Stomach (tissue), 9 donors: ENCODE results near the gene INO80. TPM values are rescaled to one million over a fixed set of nuclear protein-coding genes. Genes with fewer than 3 reads are reported as not detected.
"Not testable (repeated sequence)": the region's sequence is repeated elsewhere in the genome, so short reads cannot be mapped to it uniquely, and the experiment has no call there.

Experiments used
- DNase-seq, 2 donors: peaks; one replicate each; pipeline versions ENCODE4 v3.0.0 to v3.0.0-alpha.2; 2013 to 2019
- H3K27ac ChIP-seq, 5 donors: fragments of 200-600 bp in 4 of 5; sonication (generic) in 4 of 5; one replicate each; pipeline ENCODE4 v1.5.1; 2013 to 2019; ENCODE audit warnings: mild to moderate bottlenecking in 1 of 5, moderate library complexity in 1 of 5
- H3K27me3 ChIP-seq, 3 donors: fragments of 200-600 bp; sonication (generic); one replicate each; pipeline ENCODE4 v1.5.1; 2017 to 2019; ENCODE audit warnings: mixed run types in 1 of 3
- H3K36me3 ChIP-seq, 4 donors: fragments of 200-600 bp; sonication (generic); 1 replicate in 3 of 4; 2 replicates in 1 of 4; pipeline ENCODE4 v1.5.1; 2016 to 2019
- H3K4me1 ChIP-seq, 4 donors: fragments of 200-600 bp; sonication (generic); one replicate each; pipeline ENCODE4 v1.5.1; 2016 to 2019
- H3K4me3 ChIP-seq, 4 donors: fragments of 200-600 bp; sonication (generic) in 3 of 4; one replicate each; pipeline ENCODE4 v1.5.1; 2016 to 2019; ENCODE audit warnings: mild to moderate bottlenecking in 1 of 4
- H3K9me3 ChIP-seq, 4 donors: fragments of 200-600 bp; sonication (generic); one replicate each; pipeline ENCODE4 v1.5.1; 2016 to 2019
- EP300 ChIP-seq: sonication (generic); formaldehyde crosslinking; IDR thresholded peaks from one replicate; pipeline ENCODE4 v1.6.1; 2017; ENCODE audit warnings: antibody characterized with exemption
- POLR2A ChIP-seq, 4 donors: fragments of 450-650 bp; IDR thresholded peaks; one replicate each; pipeline ENCODE4 v1.6.1; 2016; ENCODE audit warnings: antibody characterized with exemption in 4 of 4, control low read depth in 2 of 4, mild to moderate bottlenecking in 1 of 4, moderate library complexity in 1 of 4
- POLR2AphosphoS5 ChIP-seq, 3 donors: sonication (generic); formaldehyde crosslinking; IDR thresholded peaks; one replicate each; pipeline ENCODE4 v1.6.1; 2016; ENCODE audit warnings: antibody characterized with exemption in 3 of 3
- WGBS, 5 donors: extraction: QIAGEN DNeasy Blood & Tissue Kit in 3 of 5; methylation state at CpG; one replicate each; pipeline versions ENCODE4 v1.1.5 to v1.1.7; 2013 to 2018; 5-methylcytosine and 5-hydroxymethylcytosine counted together
- intact Hi-C: fragments of 100-400 bp; cut with DNase I; formaldehyde crosslinking; loops from one replicate; pipeline ENCODE4 v1.15.1; 2023; ENCODE audit warnings: low total_unique reads
- polyA plus RNA-seq, 3 donors: library from polyadenylated mRNA; stranded (reverse); fragments of 200-250 nt; gene quantifications; one replicate each; pipeline ENCODE4 v1.2.3, GENCODE V29; 2013
- total RNA-seq, 5 donors: library from RNA; depleted of rRNA; stranded (reverse); fragments of >200 nt; gene quantifications; one replicate each; pipeline versions ENCODE4 v1.1.0 to v1.2.3, GENCODE V29; 2014 to 2016
- TF ChIP-seq, protein P1 (sequence below), 7 experiments: fragments of 450-650 bp in 4 of 7; fragments of 200-600 bp in 3 of 7; sonication (generic) in 3 of 7; IDR thresholded peaks; one replicate each; pipeline ENCODE4 v1.5.1; 2016 to 2019; ENCODE audit warnings: antibody characterized with exemption in 7 of 7, control low read depth in 2 of 7, mild to moderate bottlenecking in 1 of 7
- donor health status: healthy with polysubstance abuse.
- donor health status: Bipolar disorder and iron deficiency.
- donor health status: healthy.

INO80 gene
- total and polyA plus RNA-seq, 8 donors = 4.6 to 40.8 (median 29.2) TPM

DNA sequence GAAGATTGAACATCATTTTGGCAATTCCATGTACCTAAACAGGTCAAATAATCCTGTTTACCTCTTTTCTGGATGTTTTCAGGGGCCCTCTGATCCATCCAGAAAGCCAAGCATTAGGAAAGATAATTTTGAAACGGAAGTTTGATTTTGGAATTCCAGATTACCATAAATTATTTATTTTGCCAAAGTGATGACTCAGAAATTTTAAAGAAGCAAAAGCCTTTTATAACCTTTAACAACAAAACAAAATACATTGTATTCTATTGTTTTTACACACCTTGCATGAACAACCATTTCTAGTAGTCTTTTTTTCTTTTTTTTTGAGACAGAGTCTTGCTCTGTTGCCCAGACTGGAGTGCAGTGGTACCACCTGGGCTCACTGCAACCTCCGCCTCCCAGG, 32.0 kb upstream of the INO80 start:
- intact Hi-C loops = no loop called here
- Histone ChIP-seq H3K4me3 (no peak overlapping the region), H3K9me3 (no peaks in the 10 kb centered on the region), H3K27me3 (no peaks in the 10 kb centered on the region), H3K4me1 (peaks cover 0 to 20% (median 7%) of the 10 kb centered on the region in 4 donors), H3K27ac (no peak overlapping the region), H3K36me3 (no peaks in the 10 kb centered on the region)
- no peak for DNase-seq
- TF ChIP-seq EP300 (no peak), POLR2AphosphoS5 (IDR thresholded peaks at IDR 0.05) (no peak)
- 64 to 74% (median 66%) methylated on average over 2 of the region's 2 CpGs for WGBS, 5 donors

DNA sequence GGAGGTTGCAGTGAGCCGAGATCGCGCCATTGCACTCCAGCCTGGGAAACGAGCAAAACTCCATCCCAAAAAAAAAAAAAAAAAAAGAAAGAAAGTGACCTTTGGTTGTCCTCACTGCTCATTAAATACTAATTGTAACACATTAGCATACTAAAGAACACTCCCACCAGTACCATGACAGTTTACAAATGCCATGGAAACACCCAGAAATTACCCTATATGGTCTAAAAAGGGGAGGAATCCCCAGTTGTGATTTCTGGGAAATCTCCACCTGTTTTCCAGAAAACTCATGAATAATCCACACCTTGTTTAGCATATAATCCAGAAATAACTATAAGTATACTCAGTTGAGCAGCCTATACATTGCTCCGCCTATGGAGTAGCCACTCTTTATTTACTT, 23.5 kb upstream of the INO80 start:
- DNase-seq = no peak
- TF ChIP-seq POLR2AphosphoS5 (IDR thresholded peaks at IDR 0.05) (no peak), POLR2A (IDR thresholded peaks at IDR 0.05) (no peak)
- TF ChIP-seq, protein P1, sequence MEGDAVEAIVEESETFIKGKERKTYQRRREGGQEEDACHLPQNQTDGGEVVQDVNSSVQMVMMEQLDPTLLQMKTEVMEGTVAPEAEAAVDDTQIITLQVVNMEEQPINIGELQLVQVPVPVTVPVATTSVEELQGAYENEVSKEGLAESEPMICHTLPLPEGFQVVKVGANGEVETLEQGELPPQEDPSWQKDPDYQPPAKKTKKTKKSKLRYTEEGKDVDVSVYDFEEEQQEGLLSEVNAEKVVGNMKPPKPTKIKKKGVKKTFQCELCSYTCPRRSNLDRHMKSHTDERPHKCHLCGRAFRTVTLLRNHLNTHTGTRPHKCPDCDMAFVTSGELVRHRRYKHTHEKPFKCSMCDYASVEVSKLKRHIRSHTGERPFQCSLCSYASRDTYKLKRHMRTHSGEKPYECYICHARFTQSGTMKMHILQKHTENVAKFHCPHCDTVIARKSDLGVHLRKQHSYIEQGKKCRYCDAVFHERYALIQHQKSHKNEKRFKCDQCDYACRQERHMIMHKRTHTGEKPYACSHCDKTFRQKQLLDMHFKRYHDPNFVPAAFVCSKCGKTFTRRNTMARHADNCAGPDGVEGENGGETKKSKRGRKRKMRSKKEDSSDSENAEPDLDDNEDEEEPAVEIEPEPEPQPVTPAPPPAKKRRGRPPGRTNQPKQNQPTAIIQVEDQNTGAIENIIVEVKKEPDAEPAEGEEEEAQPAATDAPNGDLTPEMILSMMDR (IDR thresholded peaks at IDR 0.05) = no peak
- Histone ChIP-seq H3K27me3 (no peaks in the 10 kb centered on the region), H3K9me3 (no peaks in the 10 kb centered on the region), H3K27ac (no peak overlapping the region), H3K4me3 (no peak overlapping the region), H3K36me3 (no peaks in the 10 kb centered on the region), H3K4me1 (peaks cover 0 to 6% (median 0%) of the 10 kb centered on the region in 4 donors)
- intact Hi-C loops = no loop called here
- WGBS, 5 donors = 71 to 91% (median 86%) methylated on average over 5 of the region's 5 CpGs

DNA sequence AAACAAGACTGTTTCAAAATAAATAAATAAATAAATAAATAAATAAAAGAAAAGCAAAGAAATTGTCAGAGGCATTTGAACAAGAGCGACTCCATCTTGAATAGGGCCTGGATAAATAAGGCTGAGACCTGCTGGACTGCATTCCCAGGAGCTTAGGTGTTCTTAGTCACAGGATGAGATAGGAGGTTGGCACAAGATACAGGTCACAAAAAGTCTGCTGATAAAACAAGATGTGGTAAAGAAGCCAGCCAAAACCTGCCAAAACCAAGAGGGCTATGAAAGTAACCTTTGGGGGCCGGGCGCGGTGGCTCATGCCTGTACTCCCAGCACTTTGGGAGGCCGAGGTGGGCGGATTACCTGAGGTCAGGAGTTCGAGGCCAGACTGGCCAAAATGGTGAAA, 23.0 kb upstream of the INO80 start:
- H3K4me3 ChIP-seq, H3K27me3 ChIP-seq, H3K36me3 ChIP-seq, H3K9me3 ChIP-seq, H3K4me1 ChIP-seq, H3K27ac ChIP-seq, intact Hi-C loops: not testable (repeated sequence)
- whole genome bisulfite sequencing, 5 donors = 24 to 69% (median 38%) methylated on average over 7 of the region's 7 CpGs
- DNase-seq = peak; percentile 34 to 78
- TF ChIP-seq POLR2AphosphoS5 (IDR thresholded peaks at IDR 0.05) = peak in 1 of 3 donors; percentile 71

DNA sequence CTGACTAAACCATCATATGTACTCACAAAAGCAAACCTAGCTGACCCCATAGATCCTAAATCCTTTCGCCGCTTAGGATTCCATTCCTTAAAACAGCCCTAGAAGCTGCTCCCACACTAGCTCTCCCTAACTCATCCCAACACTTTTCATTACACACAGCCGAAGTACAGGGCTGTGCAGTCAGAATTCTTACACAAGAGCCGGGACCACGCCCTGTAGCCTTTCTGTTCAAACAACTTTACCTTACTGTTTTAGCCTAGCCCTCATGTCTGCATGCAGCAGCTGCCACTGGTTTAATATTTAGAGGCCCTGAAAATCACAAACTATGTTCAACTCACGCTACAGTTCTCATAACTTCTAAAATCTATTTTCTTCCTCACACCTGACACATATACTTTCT, 19.5 kb upstream of the INO80 start:
- intact Hi-C loops = not testable (repeated sequence)
- DNase-seq = peak in 1 of 2 donors; percentile 59

DNA sequence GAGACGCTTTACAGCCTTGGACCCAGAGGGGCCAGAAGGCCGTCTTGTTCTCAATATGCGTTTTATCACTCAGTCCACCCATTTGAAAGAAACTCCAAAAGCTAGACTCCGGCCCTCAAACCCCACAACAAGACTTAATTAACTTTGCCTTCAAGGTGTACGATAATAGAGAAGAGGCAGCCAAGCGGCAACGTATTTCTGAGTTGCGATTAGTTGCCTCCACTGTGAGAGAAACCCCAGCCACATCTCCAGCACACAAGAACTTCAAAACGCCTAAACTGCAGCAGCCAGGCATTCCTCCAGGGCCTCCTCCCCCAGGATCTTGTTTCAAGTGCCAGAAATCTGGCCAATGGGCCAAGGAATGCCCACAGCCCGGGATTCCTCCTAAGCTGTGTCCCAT, 17.4 kb upstream of the INO80 start:
- Histone ChIP-seq H3K27ac (no peak overlapping the region), H3K27me3 (no peaks in the 10 kb centered on the region), H3K4me3 (no peak overlapping the region), H3K9me3 (peaks cover 0 to 13% (median 6%) of the 10 kb centered on the region in 4 donors), H3K4me1 (peaks cover 0 to 6% (median 0%) of the 10 kb centered on the region in 4 donors), H3K36me3 (no peaks in the 10 kb centered on the region)
- 85 to 92% (median 88%) methylated on average over 9 to 10 of the region's 10 CpGs for WGBS, 5 donors
- TF ChIP-seq EP300 = no peak
- no peak for TF ChIP-seq POLR2AphosphoS5 (IDR thresholded peaks at IDR 0.05)
- TF ChIP-seq, protein P1 (IDR thresholded peaks at IDR 0.05) = no peak
- TF ChIP-seq POLR2A (IDR thresholded peaks at IDR 0.05) = no peak
- DNase-seq = no peak
- intact Hi-C loops = no loop called here

More for the DNA sequence above, 19.5 kb upstream of the INO80 start:
- not testable (repeated sequence) for H3K4me1 ChIP-seq, H3K4me3 ChIP-seq, H3K9me3 ChIP-seq, H3K27ac ChIP-seq, H3K36me3 ChIP-seq, H3K27me3 ChIP-seq
- WGBS, 5 donors = 55 to 80% (median 75%) methylated on average over 6 of the region's 6 CpGs

DNA sequence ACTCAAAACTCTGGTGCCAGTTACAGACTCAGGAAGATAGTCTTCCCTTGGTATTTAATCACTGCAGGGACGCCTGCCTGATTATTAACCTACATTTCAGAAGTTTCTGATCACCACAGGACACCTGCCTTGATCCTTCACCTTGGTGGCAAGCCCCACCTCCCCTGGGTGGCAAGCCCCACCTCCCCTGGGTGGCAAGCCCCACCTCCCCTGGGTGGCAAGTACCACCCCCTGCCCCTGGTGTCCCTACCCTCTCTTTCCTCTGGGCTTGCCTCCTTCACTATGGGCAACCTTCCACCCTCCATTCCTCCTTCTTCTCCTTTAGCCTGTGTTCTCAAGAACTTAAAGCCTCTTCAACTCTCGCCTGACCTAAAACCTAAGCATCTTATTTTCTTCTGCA, 16.0 kb upstream of the INO80 start:
- H3K27ac ChIP-seq, H3K27me3 ChIP-seq, intact Hi-C loops, H3K4me1 ChIP-seq, H3K4me3 ChIP-seq, DNase-seq, H3K36me3 ChIP-seq: not testable (repeated sequence)
- peaks cover 0 to 13% (median 6%) of the 10 kb centered on the region in 4 donors for H3K9me3 ChIP-seq
- WGBS, 5 donors = 84 to 93% (median 88%) methylated on average over 2 of the region's 2 CpGs
